Stimulated activated CD4-positive, alpha-beta T cell treated with anti-CD3 and anti-CD28 coated beads, Interleukin-2, amount 100 ng/mL, for 24 hours (primary cell): Measurements from ENCODE around the gene CYP27C1.
A peak's percentile ranks its signal among the peaks of the same experiment; 100 is the strongest.

Experiments
- DNase-seq, 2 donors: peaks; one replicate each; pipeline ENCODE4 v3.0.0-alpha.2; 2020

The CYP27C1 gene

DNA sequence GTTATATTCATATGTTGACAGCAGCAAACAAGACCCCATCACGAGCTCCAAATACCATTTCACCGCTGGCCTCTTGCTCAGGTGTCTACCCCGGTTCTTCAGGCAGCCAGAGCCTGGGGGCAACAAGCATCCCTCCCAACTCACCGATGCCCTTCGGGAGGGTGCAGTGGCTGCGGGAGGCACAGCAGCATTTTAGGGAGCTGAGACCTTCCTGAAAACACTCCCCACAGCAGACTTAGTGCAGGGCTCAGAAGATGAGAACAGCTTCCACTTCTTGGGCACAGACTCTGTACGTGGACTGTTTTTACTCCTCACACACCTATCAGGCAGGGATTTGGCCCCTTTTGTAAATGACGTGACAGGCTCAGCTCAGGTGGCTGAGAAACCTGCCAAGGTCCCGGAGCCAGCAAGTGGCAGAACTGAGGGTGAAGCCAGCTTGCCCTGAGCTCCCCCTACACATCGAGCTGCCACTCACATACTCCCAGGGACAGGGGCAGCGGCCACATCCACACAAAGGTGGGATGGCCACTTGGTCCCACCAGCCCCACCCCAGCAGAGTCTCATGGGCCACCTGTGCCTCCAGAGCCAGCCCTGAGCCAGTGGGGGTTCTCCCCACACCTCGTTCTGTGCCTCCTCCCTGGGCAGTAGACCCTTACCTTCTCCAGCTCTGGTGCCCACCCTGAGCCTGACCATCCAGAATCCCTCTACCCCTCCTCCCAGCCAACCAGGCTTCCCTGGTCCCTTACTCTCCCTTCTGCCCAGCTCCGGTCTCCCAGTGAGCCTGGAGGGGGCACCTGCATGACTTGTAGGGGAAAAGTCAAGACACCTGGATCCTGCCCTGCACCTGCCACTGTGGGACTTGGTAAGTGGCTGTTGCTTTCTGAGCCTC is 28.5 kb downstream of the CYP27C1 start:
- DNase-seq, result no peak

DNA sequence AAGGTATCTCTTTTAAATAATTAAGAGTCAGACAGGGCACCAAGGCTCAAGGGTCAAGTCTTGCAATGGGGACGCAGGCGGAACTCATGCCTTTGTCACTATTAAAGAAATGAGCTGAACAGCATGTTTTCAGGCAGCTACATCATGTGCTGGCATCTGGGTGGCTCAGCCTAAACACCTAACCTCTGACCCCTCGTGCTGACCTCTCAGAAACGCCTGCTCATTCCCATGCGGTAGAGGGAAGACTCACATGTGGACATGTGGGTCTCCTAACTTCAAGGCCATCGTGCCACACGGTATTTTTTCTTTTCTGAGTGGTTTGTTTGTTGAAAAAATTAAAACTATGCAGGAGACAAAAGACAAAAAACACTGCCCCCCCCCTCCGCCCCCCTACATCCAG is 31.3 kb downstream of the CYP27C1 start:
- no peak for DNase-seq

DNA sequence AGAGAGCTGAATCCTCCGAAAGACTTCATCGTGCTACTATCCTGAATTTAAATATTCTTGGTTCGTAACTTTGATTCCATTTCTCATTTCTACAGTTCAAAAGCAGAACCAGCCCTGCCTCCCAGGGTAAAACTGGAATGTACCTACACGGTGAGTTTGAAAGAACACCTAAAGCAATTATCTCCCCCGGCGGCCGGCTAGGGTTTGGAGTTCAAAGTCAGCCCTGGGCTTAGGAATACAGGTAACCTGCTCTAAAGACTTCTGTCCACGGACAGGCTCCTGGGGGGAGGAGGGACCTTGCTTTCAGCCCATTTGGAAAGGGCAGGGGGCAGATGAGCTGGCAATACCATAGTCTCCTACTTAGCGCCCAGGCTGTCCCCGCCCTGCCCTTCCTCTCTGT is 32.3 kb downstream of the CYP27C1 start:
- DNase-seq, result no peak

DNA sequence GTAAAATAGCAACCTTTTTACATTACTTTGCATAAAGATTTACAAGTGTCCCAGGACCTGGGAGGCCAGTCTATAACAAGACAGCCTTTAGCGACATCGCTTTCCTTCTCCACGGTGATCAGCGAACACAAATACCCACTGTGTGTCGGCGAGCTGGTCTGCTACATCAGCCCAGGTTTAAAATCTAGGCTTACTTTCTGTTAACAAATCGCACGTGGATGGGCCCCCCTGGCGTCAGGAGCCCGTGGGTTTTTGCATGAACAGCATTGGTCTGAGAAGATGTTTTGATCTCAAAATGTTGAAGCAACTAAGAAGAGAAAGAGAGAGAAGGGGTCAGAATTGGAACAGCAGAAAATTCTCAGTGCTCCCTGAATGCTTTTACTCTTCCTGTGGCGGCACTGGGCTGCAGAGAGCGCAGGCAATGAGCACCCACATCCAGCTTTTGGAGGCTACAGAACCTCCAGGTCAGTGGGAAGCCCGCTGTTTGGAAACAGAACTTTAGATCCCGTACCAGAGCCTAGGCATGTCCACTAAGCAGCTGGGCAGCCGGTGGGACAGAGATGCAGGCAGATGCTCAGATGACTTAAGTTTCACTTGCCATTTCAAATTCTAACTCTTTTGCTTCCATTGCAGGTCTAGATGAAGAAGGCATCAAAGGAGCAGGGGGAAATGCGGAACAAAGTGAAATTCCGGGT is 32.9 kb downstream of the CYP27C1 start:
- DNase-seq, result no peak

DNA sequence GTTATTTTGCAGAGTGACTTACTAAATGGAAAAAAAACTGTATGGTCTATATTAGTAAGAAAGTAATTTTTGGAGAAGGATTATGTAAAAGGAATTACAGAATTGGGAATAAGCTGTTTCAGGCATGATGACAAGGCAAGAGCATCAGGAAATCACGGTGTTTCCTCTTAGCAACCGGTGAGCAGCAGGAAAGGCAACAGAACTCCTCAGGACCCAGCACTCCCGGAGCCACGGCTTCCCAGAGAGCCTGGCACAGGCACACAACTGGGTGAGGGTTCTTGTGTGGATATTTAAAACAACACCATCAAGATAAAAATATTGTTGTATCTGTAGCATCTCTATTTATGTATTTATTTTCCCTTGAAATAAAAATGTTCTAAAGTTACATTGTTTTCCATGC is 34.4 kb downstream of the CYP27C1 start:
- no peak for DNase-seq

DNA sequence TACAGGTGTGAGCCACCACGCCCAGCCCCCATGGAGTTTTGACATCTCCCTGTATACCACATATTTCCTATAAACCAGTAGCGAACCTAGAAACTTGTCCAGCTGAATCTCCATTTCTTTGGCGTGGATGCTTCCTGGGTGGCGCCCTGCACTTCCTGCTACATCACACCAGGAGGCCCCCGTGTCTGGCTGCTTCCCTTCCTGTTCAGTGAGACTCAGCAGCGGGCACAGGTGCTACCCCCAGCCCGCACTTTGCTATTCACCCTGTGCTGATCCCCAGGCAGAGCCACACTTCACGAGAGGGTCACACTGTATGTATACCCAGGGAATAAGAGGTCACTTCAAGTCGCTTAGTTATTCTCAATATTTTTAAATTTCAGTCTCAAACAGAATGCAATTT is 35.0 kb downstream of the CYP27C1 start:
- DNase-seq, result peak in 1 of 2 donors; percentile 24

DNA sequence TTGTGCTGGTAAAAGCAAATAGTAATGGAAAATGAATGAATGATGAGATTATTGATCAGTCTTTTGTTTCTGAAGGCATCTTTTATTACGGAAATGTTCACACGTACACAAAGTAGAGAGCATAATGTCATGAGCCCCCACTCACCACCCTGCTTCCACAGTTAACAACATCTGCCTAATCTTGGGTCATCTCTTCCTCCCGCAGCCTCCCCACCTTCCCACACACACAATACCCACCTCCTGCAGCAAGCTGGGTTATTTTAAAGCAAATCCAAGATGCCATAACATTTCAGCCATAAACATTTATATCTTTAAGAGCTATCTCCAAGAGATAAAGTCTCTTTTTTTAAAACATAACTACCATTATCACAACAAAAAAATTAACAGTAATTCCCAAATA is 36.3 kb downstream of the CYP27C1 start:
- no peak for DNase-seq

DNA sequence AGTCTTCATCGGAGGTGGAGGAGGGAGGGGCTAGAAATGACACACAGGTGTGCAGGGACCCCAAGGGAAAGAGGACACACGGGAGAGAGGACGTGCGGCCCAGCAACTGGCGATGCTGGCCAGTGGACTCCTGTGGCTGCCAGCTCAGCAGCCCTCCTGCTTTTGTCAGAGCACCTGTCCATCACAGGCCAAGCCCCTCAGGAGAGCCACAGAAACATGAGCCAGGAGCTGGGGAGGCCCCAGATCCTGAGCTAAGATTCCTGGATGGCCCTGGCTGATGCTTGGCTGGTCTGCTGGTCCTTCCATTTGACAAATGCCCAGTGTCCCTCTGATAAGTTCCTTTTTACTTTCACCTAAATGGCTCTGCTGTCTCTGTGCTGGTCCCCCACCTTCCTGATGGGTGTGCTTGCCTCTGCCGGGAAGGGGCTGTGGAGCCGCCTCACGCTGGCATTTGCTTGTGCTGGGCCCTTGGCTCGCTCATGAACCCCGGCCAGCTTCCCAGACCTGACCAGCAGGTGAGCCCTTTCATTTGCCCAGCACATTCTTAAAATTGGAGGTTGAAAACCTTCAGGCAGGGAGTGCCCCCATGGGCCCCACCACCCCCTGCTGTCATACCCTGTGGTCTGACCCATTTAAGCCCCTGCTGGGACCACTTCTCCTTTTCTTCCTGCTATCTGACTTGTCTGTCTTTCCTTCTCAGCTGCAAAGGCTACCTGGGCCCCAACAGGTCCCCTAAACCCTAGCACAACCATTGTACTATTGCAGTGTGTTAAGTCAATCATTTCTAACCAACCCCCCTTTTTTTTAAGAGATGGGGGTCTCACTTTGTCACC is 37.3 kb downstream of the CYP27C1 start:
- DNase-seq, result no peak

DNA sequence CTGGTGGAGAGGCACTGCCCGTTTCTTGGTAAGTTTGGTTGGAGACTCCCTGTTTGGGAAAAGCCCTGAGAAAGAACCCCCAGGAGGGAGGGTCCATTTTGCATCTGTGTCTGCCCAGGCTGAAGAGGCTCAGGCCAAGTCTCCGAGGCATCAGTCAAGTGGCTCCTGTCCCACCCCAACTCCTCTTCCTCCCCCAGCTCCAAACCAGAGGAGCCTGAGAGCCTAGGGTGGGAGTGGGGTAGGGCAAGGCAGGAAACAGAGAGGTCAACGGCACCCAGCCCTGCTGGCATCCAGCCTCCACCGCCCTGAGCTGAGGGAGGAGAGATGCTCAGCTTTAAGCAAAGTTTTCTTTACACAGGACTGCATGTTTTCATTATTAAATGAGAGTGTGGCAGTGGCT is 38.2 kb downstream of the CYP27C1 start:
- no peak for DNase-seq

DNA sequence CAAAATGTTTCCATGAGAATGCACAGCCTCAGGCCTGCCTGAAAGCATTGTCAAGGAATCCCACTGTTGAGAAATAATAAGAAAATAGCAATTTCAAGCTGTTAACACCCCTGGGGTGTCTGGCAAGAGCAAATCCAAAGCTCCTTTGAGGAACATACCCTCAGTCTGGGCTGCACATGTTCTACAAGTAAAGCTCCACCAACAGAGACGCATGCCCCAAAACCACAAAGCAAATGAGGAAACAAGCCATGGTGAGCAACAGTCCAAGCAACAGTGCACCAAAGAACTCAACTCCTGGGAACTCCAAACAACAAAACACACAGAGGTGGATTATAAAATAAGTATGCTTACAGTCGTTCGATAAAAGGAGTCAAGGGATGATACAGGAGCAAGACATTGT is 40.3 kb downstream of the CYP27C1 start:
- no peak for DNase-seq

DNA sequence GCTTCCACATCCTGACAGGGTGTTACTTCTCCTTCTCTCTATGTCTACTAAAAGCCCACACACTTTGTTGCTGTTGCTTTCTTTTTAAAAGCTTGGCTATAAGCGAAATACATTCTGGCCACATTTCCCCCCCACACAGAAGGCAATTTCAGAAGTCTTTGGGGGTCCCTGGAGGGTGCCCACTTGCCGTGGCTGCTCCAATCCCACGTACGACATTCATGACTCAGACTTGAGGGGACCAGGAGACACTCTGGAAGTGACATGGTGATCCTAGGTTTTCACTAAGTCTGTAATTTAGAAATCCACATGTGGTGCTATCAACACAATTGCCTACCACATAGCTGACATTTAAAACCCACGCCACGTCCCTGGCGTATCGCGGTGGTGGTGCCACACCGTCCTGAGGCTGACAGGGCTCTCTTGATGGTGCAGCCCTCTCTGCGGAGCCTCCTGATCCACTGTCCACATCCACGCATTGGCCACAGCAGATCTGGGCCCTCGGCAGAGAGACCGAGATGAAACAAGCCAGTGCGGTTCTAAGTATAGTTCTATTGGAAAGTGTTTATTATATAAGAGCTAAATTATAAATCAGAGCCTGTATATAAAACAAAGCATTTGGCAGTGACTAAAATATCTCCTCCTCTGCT is 42.4 kb downstream of the CYP27C1 start:
- DNase-seq, result no peak

DNA sequence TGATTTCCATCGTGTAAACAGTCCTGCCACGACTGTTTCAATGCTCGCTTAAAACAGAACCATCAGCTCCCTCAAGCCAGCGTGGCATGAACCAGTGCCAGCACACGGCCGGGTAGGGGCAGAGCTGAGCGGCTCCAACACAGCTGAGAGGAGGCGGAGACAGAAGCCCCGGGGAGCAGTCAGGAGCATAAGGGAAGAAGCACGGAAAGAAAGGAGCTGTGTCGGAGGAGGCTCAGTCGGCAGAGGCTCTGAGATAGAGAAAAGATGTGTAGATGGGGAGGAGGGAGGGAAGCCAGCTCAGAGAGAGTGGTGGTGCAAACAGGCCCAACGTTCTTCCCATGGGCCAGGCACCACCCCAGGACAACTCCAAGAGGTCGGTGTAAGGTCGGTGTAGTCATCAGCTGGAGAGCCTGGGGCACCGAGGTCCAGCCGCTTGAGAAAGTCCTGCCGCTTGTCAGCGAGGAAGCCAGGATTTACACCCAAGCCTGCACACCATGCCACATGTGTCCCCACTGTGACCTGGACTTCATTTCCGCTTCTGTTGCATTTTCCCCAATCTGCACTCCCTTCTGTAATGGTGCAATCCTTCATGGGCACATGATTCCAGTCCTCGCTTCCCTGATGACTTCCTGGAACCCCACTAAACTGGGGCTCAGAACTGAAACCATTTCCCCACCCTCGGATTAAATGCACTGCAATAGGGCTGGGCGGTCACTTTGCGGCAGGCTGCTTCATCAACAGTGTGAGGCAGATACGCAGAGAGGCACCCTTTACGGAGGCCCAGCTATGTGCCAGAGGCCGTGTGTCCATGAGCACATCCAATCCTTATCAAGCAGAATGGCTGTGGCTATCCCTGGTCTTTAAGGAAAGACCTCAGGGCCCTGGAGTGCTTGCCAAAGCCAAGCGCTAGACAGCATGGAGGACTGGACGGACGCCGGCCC is 43.5 kb downstream of the CYP27C1 start:
- no peak for DNase-seq

DNA sequence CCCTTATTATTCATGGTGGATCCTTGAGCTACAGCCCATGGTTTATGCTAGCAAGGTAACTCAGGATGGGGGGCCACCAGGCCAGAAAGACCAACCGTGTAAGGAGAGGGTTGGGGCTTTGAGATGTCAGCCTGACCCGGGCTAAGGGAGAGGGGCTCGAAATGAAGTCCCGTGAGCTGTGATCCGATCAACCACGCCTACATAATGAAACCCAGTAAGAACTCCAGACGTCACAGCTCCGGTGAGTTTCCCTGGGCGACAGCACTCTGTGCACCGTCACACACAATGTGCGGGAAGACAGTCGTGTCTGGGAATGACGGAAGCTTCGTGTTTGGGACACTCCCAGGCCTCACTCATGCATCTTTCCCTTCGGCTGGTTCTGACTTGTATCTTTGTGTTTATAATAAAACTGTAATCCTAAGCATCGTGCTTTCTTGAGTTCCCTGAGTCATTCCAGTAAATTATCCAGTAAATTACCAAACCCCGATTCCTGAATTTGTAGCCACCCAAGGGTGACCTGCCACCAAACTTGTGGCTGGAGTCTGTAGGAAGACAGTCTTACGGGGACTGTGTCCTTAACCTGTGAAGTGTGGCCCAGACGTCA is 44.2 kb downstream of the CYP27C1 start:
- DNase-seq, result no peak

DNA sequence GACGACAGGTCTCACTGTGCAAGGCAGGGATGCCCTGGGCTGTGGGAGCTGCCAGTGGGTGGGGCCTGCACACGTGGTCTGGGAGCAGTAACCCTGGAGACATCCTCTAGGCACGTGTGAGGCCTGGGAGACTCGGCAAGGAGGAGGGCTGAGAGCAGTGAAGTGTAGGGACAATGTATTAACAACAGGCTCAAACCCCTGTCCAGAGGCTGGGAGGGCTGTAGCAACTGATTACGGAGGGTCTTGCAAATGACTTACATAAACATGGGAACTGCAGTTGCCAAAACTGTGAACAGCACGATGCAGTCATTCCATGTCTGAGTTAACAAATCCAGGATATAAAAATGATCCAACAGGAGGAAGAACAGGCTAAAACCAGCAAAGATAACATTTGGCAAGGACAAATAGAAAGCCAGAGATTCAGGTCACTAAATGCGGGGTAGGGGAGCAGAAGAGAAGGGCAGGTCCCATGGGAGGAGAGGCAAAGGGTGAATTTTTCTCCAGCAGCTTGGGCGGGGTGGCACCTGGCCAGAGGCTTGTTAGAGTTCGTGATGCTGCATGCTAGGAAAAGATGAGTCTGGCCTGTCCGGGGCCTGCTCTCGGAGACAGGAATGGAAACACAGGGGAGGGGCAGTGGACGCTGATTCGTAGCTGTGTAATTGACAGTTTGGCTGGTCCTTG is 44.9 kb downstream of the CYP27C1 start:
- no peak for DNase-seq

DNA sequence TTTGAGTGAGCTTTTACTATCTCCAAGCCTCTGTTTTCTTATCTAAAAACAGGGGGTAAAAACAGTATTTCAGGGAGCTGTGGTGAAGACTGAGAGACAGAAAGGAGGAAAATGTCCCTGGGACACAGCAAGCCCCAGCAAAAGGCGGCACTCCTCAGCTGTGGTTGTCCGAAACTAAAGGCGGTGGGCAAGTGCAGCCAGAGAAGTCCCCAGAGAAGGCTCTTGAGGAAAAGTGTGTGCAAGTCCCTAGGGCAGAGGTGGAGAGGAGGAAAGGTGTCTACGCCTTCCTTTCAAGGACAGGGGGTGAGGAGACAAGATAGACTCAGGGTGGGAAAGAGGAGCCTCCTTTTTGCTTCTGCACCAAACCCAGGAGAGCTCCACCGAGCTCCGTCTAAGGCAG is 45.5 kb downstream of the CYP27C1 start:
- DNase-seq, result no peak

DNA sequence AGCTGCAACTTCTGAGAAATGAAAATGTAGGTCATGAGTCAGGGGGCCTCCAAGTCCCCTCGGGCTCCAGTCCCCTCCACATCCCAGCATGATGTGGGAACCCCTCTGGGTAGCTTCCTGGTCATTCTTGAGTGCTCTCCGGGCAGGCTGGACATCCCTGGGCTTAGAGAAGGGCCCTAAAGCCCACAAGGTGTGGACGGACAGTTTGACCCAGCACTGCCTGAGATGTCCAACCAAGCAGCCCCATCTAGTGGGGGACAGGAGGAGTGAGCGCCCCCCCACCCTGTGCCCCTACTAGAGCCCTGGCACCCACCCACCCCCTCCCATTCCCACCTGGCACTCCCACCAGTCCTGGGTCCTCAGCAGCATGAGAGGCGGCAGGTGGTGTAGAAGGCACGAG is 46.0 kb downstream of the CYP27C1 start:
- DNase-seq, result peak in 1 of 2 donors; percentile 6

DNA sequence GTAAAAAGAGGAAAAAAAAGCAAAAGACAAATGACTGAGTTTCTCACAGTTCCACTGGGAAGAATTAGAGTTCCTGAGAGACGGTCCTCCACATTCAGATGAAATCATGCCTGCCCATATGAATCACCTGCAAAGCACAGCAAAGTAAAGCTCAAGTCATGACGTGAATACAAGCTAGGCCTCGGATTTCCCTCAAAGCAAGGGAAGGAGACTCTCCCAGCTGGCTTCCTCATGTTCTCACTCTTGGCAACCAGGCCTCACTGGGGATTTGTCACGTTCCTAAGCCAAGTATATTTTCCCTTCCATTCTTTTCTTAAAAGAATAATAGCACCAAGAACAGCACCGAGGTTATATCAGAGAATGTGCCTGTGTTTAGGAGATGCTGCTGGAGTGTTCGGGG is 47.0 kb downstream of the CYP27C1 start:
- no peak for DNase-seq

DNA sequence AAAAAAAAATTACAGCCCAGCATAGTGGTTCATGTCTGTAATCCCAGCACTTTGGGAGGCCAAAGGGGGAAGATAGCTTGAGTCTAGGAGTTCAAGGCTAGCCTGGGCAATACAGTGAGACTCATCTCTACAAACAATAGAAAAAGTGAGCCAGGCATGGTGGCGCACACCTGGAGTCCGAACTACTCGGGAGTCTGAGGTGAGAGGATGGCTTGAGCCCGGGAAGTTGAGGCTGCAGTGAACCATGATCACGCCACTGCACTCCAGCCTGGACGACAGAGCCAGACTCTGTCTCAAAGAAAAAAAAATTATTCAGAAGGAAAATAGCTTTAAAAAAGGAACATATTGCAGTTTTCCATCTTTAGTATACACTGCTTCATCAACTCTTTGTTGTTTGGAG is 47.8 kb downstream of the CYP27C1 start:
- DNase-seq, result no peak

DNA sequence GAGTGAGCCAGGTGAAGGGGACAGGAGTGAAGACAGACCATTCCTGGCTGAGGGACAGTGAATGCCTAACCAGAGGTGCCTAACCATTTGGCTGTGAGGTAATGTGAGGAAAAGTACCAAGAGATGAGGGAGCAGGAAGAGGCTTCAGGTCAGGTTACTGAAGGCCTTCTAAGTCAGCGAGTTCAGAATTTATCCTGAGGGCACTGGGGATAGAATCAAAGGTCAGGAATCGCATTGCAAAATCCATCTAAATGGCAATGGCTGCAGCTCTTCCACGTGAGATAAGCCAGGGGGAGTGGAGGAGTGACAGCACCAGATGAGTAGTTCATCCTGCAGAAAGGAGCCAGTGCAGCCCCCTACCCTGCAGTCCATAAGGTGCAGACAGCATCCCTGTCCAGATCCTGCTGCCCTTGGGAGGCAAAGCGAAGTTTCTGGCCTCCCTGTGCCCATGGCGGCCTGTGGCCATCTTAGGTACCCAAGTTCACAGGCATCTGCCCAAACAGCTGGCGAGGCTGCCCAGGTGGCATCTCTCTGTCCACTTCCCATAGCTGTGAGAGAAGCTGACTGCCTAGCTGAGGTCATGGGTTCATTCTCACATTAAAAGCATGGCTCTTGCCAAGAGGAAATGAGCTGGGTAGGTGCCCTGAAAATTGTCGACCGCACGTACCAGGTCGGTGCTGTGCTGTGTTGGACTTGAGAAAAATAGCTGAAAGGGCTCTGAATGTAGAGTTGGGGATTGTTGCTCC is 49.5 kb downstream of the CYP27C1 start:
- no peak for DNase-seq

DNA sequence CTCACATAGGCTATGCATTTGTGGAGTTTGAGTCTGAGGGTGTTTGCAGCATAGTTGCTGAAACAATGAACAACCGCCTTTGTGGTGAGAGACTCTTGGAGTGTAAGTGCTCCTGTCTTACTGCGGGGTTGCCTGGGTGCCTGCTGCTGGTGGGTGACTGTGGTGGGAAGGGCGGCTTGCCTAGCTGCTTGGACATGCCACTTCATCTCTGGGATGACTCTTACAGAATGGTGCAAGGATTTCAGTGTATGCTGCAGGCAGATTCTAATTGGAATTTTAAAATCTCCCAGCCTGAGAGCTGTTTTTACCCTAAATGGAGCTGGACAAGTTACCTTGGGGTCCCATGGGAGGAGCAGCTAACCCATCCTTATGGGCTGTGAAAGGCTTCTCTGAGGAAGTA is 50.1 kb downstream of the CYP27C1 start:
- DNase-seq, result no peak
